Loucy (cell line): ENCODE data around the gene CFAP65.

Experiments
- H2AFZ ChIP-seq: fragments of 200-600 bp; sonication (generic); 2 replicates; pipeline ENCODE4 v1.6.0; 2016; ENCODE audit warnings: antibody characterized with exemption, mild to moderate bottlenecking, low read length, moderate library complexity
- H3F3A ChIP-seq: fragments of 200-600 bp; 2 replicates; pipeline ENCODE4 v1.6.0; 2016; ENCODE audit warnings: antibody characterized with exemption, low read depth, mild to moderate bottlenecking
- H3K27me3 ChIP-seq: fragments of 200-600 bp; sonication (generic); 2 replicates; pipeline ENCODE4 v1.6.1; 2014; ENCODE audit warnings: low read length, mild to moderate bottlenecking; ENCODE audit not compliant: insufficient read depth, poor library complexity, severe bottlenecking
- H3K36me3 ChIP-seq: fragments of 200-600 bp; sonication (generic); 2 replicates; pipeline ENCODE4 v1.6.1; 2016; ENCODE audit warnings: low read length; ENCODE audit not compliant: insufficient read depth
- H3K4me1 ChIP-seq: fragments of 200-600 bp; sonication (generic); 2 replicates; pipeline ENCODE4 v1.5.1; 2014; ENCODE audit warnings: low read length, mild to moderate bottlenecking; ENCODE audit not compliant: insufficient read depth, poor library complexity, severe bottlenecking
- H3K4me2 ChIP-seq: fragments of 200-600 bp; sonication (generic); 2 replicates; pipeline ENCODE4 v1.6.0; 2014; ENCODE audit warnings: antibody characterized with exemption, low read length, low read depth, mild to moderate bottlenecking; ENCODE audit not compliant: poor library complexity, severe bottlenecking
- H3K4me3 ChIP-seq: fragments of 200-600 bp; sonication (generic); 2 replicates; pipeline ENCODE4 v1.5.1; 2014; ENCODE audit warnings: low read length, mild to moderate bottlenecking, mixed read lengths; ENCODE audit not compliant: poor library complexity, severe bottlenecking
- H3K79me2 ChIP-seq: fragments of 200-600 bp; sonication (generic); 2 replicates; pipeline ENCODE4 v1.6.1; 2014; ENCODE audit warnings: low read length; ENCODE audit not compliant: insufficient read depth
- H3K9ac ChIP-seq: fragments of 200-600 bp; sonication (generic); 2 replicates; pipeline ENCODE4 v1.6.0; 2014; ENCODE audit warnings: mild to moderate bottlenecking, low read depth, low read length, moderate library complexity; ENCODE audit not compliant: poor library complexity, severe bottlenecking
- H3K9me2 ChIP-seq: fragments of 200-600 bp; sonication (generic); replicated peaks from 2 replicates; pipeline ENCODE4 v1.6.1; 2016; ENCODE audit warnings: low read depth, low read length, mixed read lengths
- H3K9me3 ChIP-seq: fragments of 200-600 bp; sonication (generic); 2 replicates; pipeline ENCODE4 v1.6.1; 2014; ENCODE audit warnings: mild to moderate bottlenecking, antibody characterized with exemption, low read length, low read depth; ENCODE audit not compliant: insufficient read depth
- H4K20me1 ChIP-seq: fragments of 200-600 bp; sonication (generic); 2 replicates; pipeline ENCODE4 v1.6.0; 2014; ENCODE audit warnings: antibody characterized with exemption, low read length, mild to moderate bottlenecking; ENCODE audit not compliant: insufficient read depth, poor library complexity, severe bottlenecking
- CTCF ChIP-seq: fragments of 200-600 bp; sonication (generic); conservative IDR thresholded peaks from 2 replicates; pipeline ENCODE4 v1.5.1; 2014; ENCODE audit warnings: mild to moderate bottlenecking, antibody characterized with exemption, low read length
- EZH2phosphoT487 ChIP-seq: fragments of 200-600 bp; IDR thresholded peaks from 2 replicates; pipeline ENCODE4 v1.6.1; 2018; ENCODE audit warnings: antibody characterized with exemption, mild to moderate bottlenecking, moderate library complexity, borderline replicate concordance

CFAP65 gene

GRCh38 chr2:219022041-219022440 lies 19.3 kb downstream of the CFAP65 start:
- H3K36me3 ChIP-seq, result no peaks in the 10 kb centered on the region
- no peaks in the 10 kb centered on the region for H3F3A ChIP-seq
- H3K79me2 ChIP-seq, result no peaks in the 10 kb centered on the region
- no peaks in the 10 kb centered on the region for H4K20me1 ChIP-seq
- H3K4me2 ChIP-seq, result no peak overlapping the region
- no peak for TF ChIP-seq CTCF
- no peak overlapping the region for H2AFZ ChIP-seq
- no peaks in the 10 kb centered on the region for H3K9me3 ChIP-seq
- H3K4me3 ChIP-seq, result no peak overlapping the region
- no peaks in the 10 kb centered on the region for H3K27me3 ChIP-seq
- H3K4me1 ChIP-seq, result no peaks in the 10 kb centered on the region
- no peaks in the 10 kb centered on the region for H3K9me2 ChIP-seq
- H3K9ac ChIP-seq, result no peak overlapping the region

- Histone ChIP-seq H3K4me3 (no peak overlapping the region), H3K9me2 (no peaks in the 10 kb centered on the region), H3K9ac (no peak overlapping the region), H3F3A (no peaks in the 10 kb centered on the region), H4K20me1 (no peaks in the 10 kb centered on the region), H3K27me3 (no peaks in the 10 kb centered on the region), H3K4me2 (no peak overlapping the region), H3K4me1 (no peaks in the 10 kb centered on the region), H3K9me3 (no peaks in the 10 kb centered on the region), H2AFZ (no peak overlapping the region), H3K36me3 (no peaks in the 10 kb centered on the region), H3K79me2 (no peaks in the 10 kb centered on the region)
- TF ChIP-seq EZH2phosphoT487 (no peak), CTCF (no peak)
Measured at GRCh38 chr2:219021591-219021990, 19.7 kb downstream of the CFAP65 start.

- no peaks in the 10 kb centered on the region for H3K9me2 ChIP-seq
- H3K4me1 ChIP-seq, result no peaks in the 10 kb centered on the region
- no peaks in the 10 kb centered on the region for H3K9me3 ChIP-seq
- H3K9ac ChIP-seq, result no peak overlapping the region
- H3K36me3 ChIP-seq, result no peaks in the 10 kb centered on the region
- no peak for TF ChIP-seq CTCF
- no peak for TF ChIP-seq EZH2phosphoT487
- H3K4me2 ChIP-seq, result no peak overlapping the region
- H2AFZ ChIP-seq, result no peak overlapping the region
- H3K27me3 ChIP-seq, result no peaks in the 10 kb centered on the region
- no peaks in the 10 kb centered on the region for H3K79me2 ChIP-seq
- H3K4me3 ChIP-seq, result no peak overlapping the region
- no peaks in the 10 kb centered on the region for H3F3A ChIP-seq
- H4K20me1 ChIP-seq, result no peaks in the 10 kb centered on the region
Measured at GRCh38 chr2:219020604-219021365, 20.5 kb downstream of the CFAP65 start.
